ENCODE results near the gene SLC41A3.

The SLC41A3 gene

GRCh38 chr3:126129398-126129891 is 45.5 kb upstream of the SLC41A3 start:
- H3K9ac ChIP-seq (ENCODE audit: low read length): no peak overlapping the region
- H3K9me2 ChIP-seq (ENCODE audit: low read depth, low read length): no peaks in the 10 kb centered on the region
- H3F3A ChIP-seq (ENCODE audit: insufficient read depth, low read length): no peaks in the 10 kb centered on the region
- H3K4me2 ChIP-seq (ENCODE audit: low read length): no peak overlapping the region
- no peaks in the 10 kb centered on the region for H4K20me1 ChIP-seq (ENCODE audit: insufficient read depth, low read length)
- H3K27ac ChIP-seq (ENCODE audit: low read depth, low read length, poor library complexity, severe bottlenecking): no peak overlapping the region
- H3K27me3 ChIP-seq (ENCODE audit: insufficient read depth, low read length): no peaks in the 10 kb centered on the region
- no peaks in the 10 kb centered on the region for H3K36me3 ChIP-seq (ENCODE audit: insufficient read depth, low read length)
- no peaks in the 10 kb centered on the region for H3K79me2 ChIP-seq (ENCODE audit: insufficient read depth, low read length)
- no peak for TF ChIP-seq CTCF (IDR thresholded peaks at IDR 0.05; ENCODE audit: low read length)
- no peak for TF ChIP-seq EZH2 (IDR thresholded peaks at IDR 0.05; ENCODE audit: borderline replicate concordance, low read length)
- H2AFZ ChIP-seq (ENCODE audit: low read length): no peak overlapping the region
- H3K9me3 ChIP-seq (ENCODE audit: low read length): no peaks in the 10 kb centered on the region
- H3K4me3 ChIP-seq (ENCODE audit: low read depth, low read length, poor library complexity, severe bottlenecking): no peak overlapping the region
- H3K4me1 ChIP-seq (ENCODE audit: insufficient read depth, low read length, severe bottlenecking): no peaks in the 10 kb centered on the region

- H3F3A ChIP-seq (ENCODE audit: insufficient read depth, low read length): no peaks in the 10 kb centered on the region
- no peak overlapping the region for H3K4me3 ChIP-seq (ENCODE audit: low read depth, low read length, poor library complexity, severe bottlenecking)
- H3K27ac ChIP-seq (ENCODE audit: low read depth, low read length, poor library complexity, severe bottlenecking): no peak overlapping the region
- H3K9me3 ChIP-seq (ENCODE audit: low read length): no peaks in the 10 kb centered on the region
- H3K4me1 ChIP-seq (ENCODE audit: insufficient read depth, low read length, severe bottlenecking): no peaks in the 10 kb centered on the region
- no peak overlapping the region for H2AFZ ChIP-seq (ENCODE audit: low read length)
- no peaks in the 10 kb centered on the region for H4K20me1 ChIP-seq (ENCODE audit: insufficient read depth, low read length)
- H3K9ac ChIP-seq (ENCODE audit: low read length): no peak overlapping the region
- no peaks in the 10 kb centered on the region for H3K27me3 ChIP-seq (ENCODE audit: insufficient read depth, low read length)
- no peak overlapping the region for H3K4me2 ChIP-seq (ENCODE audit: low read length)
- H3K36me3 ChIP-seq (ENCODE audit: insufficient read depth, low read length): no peaks in the 10 kb centered on the region
- no peak for TF ChIP-seq EZH2 (IDR thresholded peaks at IDR 0.05; ENCODE audit: borderline replicate concordance, low read length)
- no peak for TF ChIP-seq CTCF (IDR thresholded peaks at IDR 0.05; ENCODE audit: low read length)
- no peaks in the 10 kb centered on the region for H3K9me2 ChIP-seq (ENCODE audit: low read depth, low read length)
- H3K79me2 ChIP-seq (ENCODE audit: insufficient read depth, low read length): no peaks in the 10 kb centered on the region
Observed at GRCh38 chr3:126128504-126129397, 44.8 kb upstream of the SLC41A3 start.

- H3K9me3 ChIP-seq (ENCODE audit: low read length): no peaks in the 10 kb centered on the region
Observed at GRCh38 chr3:126127904-126128303, 44.0 kb upstream of the SLC41A3 start.

More at GRCh38 chr3:126127904-126128303, 44.0 kb upstream of the SLC41A3 start:
- Histone ChIP-seq H3K4me2 (ENCODE audit: low read length) (no peak overlapping the region), H3K27me3 (ENCODE audit: insufficient read depth, low read length) (no peaks in the 10 kb centered on the region), H2AFZ (ENCODE audit: low read length) (no peak overlapping the region), H3F3A (ENCODE audit: insufficient read depth, low read length) (no peaks in the 10 kb centered on the region), H3K4me1 (ENCODE audit: insufficient read depth, low read length, severe bottlenecking) (no peaks in the 10 kb centered on the region), H3K27ac (ENCODE audit: low read depth, low read length, poor library complexity, severe bottlenecking) (no peak overlapping the region), H3K79me2 (ENCODE audit: insufficient read depth, low read length) (no peaks in the 10 kb centered on the region), H3K4me3 (ENCODE audit: low read depth, low read length, poor library complexity, severe bottlenecking) (no peak overlapping the region), H4K20me1 (ENCODE audit: insufficient read depth, low read length) (no peaks in the 10 kb centered on the region), H3K9ac (ENCODE audit: low read length) (no peak overlapping the region), H3K9me2 (ENCODE audit: low read depth, low read length) (no peaks in the 10 kb centered on the region), H3K36me3 (ENCODE audit: insufficient read depth, low read length) (no peaks in the 10 kb centered on the region)
- no peak for TF ChIP-seq EZH2 (IDR thresholded peaks at IDR 0.05; ENCODE audit: borderline replicate concordance, low read length)
- no peak for TF ChIP-seq CTCF (IDR thresholded peaks at IDR 0.05; ENCODE audit: low read length)
